Measurements from ENCODE around the gene NOS3.

DNA sequence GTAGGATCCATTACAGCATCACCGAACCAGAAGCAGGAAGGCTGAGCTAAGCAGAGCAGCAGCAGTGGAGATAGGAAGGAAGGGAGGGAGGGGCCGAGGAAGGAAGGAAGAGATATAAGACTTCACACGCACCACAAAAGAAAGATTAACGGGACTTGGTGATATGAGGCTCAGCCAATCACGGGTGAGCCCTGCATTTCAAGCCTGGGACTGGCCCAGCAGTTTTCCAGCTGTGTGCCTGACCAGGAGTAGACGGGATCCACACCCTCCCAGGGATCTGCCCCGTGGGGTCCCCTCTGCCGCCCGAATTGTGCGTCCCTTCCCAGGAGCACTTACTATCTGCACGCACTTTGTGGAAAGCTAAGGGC is 17.3 kb downstream of the NOS3 start:
- TF ChIP-seq, protein P1, sequence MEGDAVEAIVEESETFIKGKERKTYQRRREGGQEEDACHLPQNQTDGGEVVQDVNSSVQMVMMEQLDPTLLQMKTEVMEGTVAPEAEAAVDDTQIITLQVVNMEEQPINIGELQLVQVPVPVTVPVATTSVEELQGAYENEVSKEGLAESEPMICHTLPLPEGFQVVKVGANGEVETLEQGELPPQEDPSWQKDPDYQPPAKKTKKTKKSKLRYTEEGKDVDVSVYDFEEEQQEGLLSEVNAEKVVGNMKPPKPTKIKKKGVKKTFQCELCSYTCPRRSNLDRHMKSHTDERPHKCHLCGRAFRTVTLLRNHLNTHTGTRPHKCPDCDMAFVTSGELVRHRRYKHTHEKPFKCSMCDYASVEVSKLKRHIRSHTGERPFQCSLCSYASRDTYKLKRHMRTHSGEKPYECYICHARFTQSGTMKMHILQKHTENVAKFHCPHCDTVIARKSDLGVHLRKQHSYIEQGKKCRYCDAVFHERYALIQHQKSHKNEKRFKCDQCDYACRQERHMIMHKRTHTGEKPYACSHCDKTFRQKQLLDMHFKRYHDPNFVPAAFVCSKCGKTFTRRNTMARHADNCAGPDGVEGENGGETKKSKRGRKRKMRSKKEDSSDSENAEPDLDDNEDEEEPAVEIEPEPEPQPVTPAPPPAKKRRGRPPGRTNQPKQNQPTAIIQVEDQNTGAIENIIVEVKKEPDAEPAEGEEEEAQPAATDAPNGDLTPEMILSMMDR (IDR thresholded peaks at IDR 0.05), result no peak
- TF ChIP-seq POLR2A (IDR thresholded peaks at IDR 0.05), result no peak

Data from esophagus squamous epithelium (tissue), 4 donors.